Sigmoid colon (tissue), 7 donors: Measurements from ENCODE around the gene SF3A1. TPM values are rescaled to one million over a fixed set of nuclear protein-coding genes. Genes with fewer than 3 reads are reported as not detected.

Experiments used
- DNase-seq: peaks from one replicate; pipeline ENCODE4 v3.0.0-alpha.2; 2019
- H3K27ac ChIP-seq, 4 donors: fragments of 200-600 bp; sonication (generic); one replicate each; pipeline ENCODE4 v1.5.1; 2016 to 2019; ENCODE audit warnings: mild to moderate bottlenecking in 1 of 4
- H3K27me3 ChIP-seq, 3 donors: fragments of 200-600 bp; sonication (generic); one replicate each; pipeline ENCODE4 v1.5.1; 2019; ENCODE audit warnings: mild to moderate bottlenecking in 1 of 3
- H3K36me3 ChIP-seq, 4 donors: fragments of 200-600 bp; sonication (generic); one replicate each; pipeline ENCODE4 v1.5.1; 2016 to 2019
- H3K4me1 ChIP-seq, 4 donors: fragments of 200-600 bp; sonication (generic); one replicate each; pipeline ENCODE4 v1.5.1; 2017 to 2019
- H3K4me3 ChIP-seq, 4 donors: fragments of 200-600 bp; sonication (generic); one replicate each; pipeline ENCODE4 v1.5.1; 2017 to 2019; ENCODE audit warnings: mild to moderate bottlenecking in 2 of 4, moderate library complexity in 1 of 4
- H3K9me3 ChIP-seq, 4 donors: fragments of 200-600 bp in 3 of 4; sonication (generic) in 3 of 4; one replicate each; pipeline versions ENCODE4 v1.5.1 to v1.6.1; 2013 to 2019
- EP300 ChIP-seq, 4 donors: sonication (generic); formaldehyde crosslinking; IDR thresholded peaks; one replicate each; pipeline ENCODE4 v1.6.1; 2017; ENCODE audit warnings: antibody characterized with exemption in 4 of 4
- POLR2A ChIP-seq, 2 donors: fragments of 450-650 bp; IDR thresholded peaks; one replicate each; pipeline ENCODE4 v1.6.1; 2016; ENCODE audit warnings: antibody characterized with exemption in 2 of 2, mild to moderate bottlenecking in 2 of 2, moderate library complexity in 2 of 2
- POLR2AphosphoS5 ChIP-seq, 4 donors: sonication (generic); formaldehyde crosslinking; IDR thresholded peaks; one replicate each; pipeline ENCODE4 v1.6.1; 2017; ENCODE audit warnings: antibody characterized with exemption in 4 of 4
- WGBS, 2 donors: extraction: QIAGEN DNeasy Blood & Tissue Kit; methylation state at CpG; one replicate each; pipeline ENCODE4 v1.1.7; 2013; 5-methylcytosine and 5-hydroxymethylcytosine counted together
- intact Hi-C: fragments of 100-400 bp; cut with DNase I; formaldehyde crosslinking; loops from one replicate; pipeline ENCODE4 v1.15.1; 2023
- polyA plus RNA-seq, 3 donors: library from polyadenylated mRNA; stranded (reverse); fragments of 200-250 nt; gene quantifications; one replicate each; pipeline ENCODE4 v1.2.3, GENCODE V29; 2013
- total RNA-seq, 4 donors: library from RNA; depleted of rRNA; stranded (reverse); fragments of >200 nt; gene quantifications; one replicate each; pipeline ENCODE4 v1.1.0, GENCODE V29; 2016
- TF ChIP-seq, protein P1 (sequence below), 4 experiments: fragments of 450-650 bp in 3 of 4; fragments of 200-600 bp in 1 of 4; IDR thresholded peaks; one replicate each; pipeline ENCODE4 v1.5.1; 2016 to 2019; ENCODE audit warnings: antibody characterized with exemption in 4 of 4, mild to moderate bottlenecking in 3 of 4, moderate library complexity in 2 of 4
- donor health status: healthy with polysubstance abuse.
- donor health status: Bipolar disorder and iron deficiency.
- donor health status: healthy.

The SF3A1 gene
- total and polyA plus RNA-seq, 7 donors = 17.4 to 61.5 (median 25.7) TPM

DNA sequence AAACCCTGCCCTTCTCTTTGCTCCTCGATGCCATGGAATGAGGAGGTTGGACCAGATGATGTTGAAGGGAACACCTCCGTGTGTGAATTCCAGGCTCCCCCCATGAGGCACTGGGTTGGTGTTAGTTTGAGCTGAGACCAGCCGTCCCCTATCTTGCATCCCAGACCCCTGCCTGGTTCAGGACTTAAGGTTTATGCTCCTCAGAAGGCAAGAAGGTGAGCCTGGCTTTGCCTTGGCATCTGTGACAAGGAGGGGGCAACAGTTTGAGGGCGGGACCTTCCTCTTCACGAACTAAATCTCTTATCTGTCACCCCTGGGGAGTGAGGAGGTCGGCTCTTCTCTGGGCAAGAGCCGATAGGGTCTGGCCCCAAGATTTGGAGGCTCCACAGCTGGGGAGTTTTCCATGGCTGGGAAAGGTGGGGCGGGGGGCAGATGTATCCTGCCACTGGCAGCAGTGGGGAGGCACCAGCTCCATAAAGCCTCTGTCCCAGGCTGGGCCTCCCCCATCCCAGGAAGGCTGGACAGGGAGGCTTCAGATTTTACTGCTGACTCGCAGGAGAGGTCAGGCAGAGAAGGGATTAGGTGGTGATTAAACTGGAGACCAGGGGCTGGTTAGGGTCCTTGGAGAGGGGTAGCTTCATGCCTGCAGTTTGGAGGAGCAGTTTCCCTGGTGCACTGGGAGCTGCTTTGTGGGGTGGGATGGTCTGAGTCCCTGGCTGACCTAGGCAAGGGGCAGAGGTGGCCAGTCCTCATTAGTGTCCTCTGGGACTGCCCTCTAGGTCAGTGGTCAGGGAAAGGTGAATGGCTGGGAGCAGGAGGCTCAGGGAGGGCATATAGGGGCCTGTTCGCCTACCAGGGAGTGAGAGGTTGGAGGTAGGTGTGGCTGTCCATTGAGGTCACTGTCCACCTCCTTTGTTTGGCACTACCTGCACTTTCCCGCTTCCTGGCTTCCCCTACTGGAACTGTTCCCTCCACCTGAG lies 41.3 kb upstream of the SF3A1 start:
- Histone ChIP-seq H3K27ac (peak overlapping the region; percentile 31 to 77 (median 68)), H3K9me3 (no peaks in the 10 kb centered on the region), H3K27me3 (no peaks in the 10 kb centered on the region), H3K36me3 (no peaks in the 10 kb centered on the region), H3K4me1 (peaks cover 0 to 32% (median 23%) of the 10 kb centered on the region in 4 donors), H3K4me3 (peak overlapping the region; percentile 57 to 77 (median 66))
- TF ChIP-seq POLR2AphosphoS5 (IDR thresholded peaks at IDR 0.05) = peak in 1 of 4 donors; percentile 5
- TF ChIP-seq, protein P1, sequence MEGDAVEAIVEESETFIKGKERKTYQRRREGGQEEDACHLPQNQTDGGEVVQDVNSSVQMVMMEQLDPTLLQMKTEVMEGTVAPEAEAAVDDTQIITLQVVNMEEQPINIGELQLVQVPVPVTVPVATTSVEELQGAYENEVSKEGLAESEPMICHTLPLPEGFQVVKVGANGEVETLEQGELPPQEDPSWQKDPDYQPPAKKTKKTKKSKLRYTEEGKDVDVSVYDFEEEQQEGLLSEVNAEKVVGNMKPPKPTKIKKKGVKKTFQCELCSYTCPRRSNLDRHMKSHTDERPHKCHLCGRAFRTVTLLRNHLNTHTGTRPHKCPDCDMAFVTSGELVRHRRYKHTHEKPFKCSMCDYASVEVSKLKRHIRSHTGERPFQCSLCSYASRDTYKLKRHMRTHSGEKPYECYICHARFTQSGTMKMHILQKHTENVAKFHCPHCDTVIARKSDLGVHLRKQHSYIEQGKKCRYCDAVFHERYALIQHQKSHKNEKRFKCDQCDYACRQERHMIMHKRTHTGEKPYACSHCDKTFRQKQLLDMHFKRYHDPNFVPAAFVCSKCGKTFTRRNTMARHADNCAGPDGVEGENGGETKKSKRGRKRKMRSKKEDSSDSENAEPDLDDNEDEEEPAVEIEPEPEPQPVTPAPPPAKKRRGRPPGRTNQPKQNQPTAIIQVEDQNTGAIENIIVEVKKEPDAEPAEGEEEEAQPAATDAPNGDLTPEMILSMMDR (IDR thresholded peaks at IDR 0.05) = no peak
- no peak for DNase-seq
- intact Hi-C loops = loop anchor here (2.0 kb wide), 1 partner anchor 27 kb away; the partner anchor contains the start of gene MTFP1
- WGBS, 2 donors = 24 to 33% methylated on average over 11 of the region's 11 CpGs

DNA sequence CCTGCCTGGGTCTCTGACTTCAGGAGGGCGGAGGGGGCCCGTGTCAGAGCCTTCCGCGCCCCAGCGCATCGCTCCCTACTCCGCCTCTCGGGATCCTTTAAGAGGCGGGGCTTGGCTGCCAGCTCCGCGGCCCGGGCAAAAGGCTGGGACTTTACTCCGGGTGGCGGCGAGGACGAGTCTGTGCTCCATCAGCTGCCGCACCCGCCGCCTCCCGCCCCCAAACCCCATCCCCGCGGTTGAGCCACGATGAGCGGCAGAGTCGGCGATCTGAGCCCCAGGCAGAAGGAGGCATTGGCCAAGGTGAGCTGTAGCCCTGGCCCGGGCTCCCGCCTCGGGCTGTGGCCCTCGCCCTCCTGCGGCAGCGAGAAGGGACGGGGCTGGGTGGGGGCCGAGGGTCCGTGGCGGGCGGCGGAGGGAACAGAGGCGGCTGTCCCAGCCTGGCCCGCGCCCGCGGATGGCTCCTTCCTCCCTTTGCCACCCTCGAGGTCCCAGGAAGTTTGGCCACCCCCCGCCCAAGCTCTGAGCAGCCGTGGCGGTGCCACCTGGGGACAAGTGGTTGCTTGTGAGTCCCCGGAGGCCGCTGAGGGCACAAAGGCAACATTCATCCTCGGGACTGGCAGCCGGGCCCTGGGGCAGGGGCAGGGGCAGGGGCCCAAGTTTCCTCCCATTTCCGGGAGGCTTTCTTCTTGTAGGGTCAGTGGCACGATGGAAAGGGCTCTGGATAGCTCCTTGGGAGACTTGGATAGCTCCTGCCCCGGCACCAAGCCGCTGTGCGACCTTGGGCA lies 40.4 kb upstream of the SF3A1 start, which contains the start of gene SEC14L2:
Gene SEC14L2, plus strand, starts transcription at position 148 of the 785 bp plus-strand sequence. Its CDS starts 99 bp downstream, at position 247.
- Histone ChIP-seq H3K36me3 (no peaks in the 10 kb centered on the region), H3K27ac (peak within 1 kb of the TSS; percentile 60 to 77 (median 72)), H3K4me3 (peak within 1 kb of the TSS; percentile 57 to 77 (median 66)), H3K27me3 (no peaks in the 10 kb centered on the region), H3K4me1 (peaks cover 0 to 32% (median 23%) of the 10 kb centered on the region in 4 donors), H3K9me3 (no peaks in the 10 kb centered on the region)
- WGBS, 2 donors = 1% methylated on average over 56 of the region's 56 CpGs
- TF ChIP-seq EP300 (IDR thresholded peaks at IDR 0.05) (no peak), POLR2AphosphoS5 (IDR thresholded peaks at IDR 0.05) (peak; percentile 25 to 74 (median 52)), POLR2A (IDR thresholded peaks at IDR 0.05) (peak in 1 of 2 donors; percentile 5)
- TF ChIP-seq, protein P1 (IDR thresholded peaks at IDR 0.05) = no peak
- intact Hi-C loops = loop anchor here (2.0 kb wide), 1 partner anchor 28 kb away; the partner anchor contains the start of gene MTFP1
- DNase-seq = peak; percentile 88

- no peaks in the 10 kb centered on the region for H3K27me3 ChIP-seq
- H3K4me3 ChIP-seq = no peak overlapping the region
- H3K36me3 ChIP-seq = no peaks in the 10 kb centered on the region
- no peak for DNase-seq
- H3K27ac ChIP-seq = no peak overlapping the region
- 87 to 89% methylated on average over 3 of the region's 3 CpGs for WGBS, 2 donors
- intact Hi-C loops = no loop called here
- no peaks in the 10 kb centered on the region for H3K9me3 ChIP-seq
- TF ChIP-seq POLR2AphosphoS5 (IDR thresholded peaks at IDR 0.05) = no peak
- TF ChIP-seq, protein P1 (IDR thresholded peaks at IDR 0.05) = no peak
- TF ChIP-seq POLR2A (IDR thresholded peaks at IDR 0.05) = no peak
- no peak for TF ChIP-seq EP300 (IDR thresholded peaks at IDR 0.05)
- H3K4me1 ChIP-seq = peaks cover 0 to 26% (median 23%) of the 10 kb centered on the region in 4 donors
Observed at GRCh38 chr22:30393885-30394284, 37.2 kb upstream of the SF3A1 start.

- H3K4me3 ChIP-seq = no peak overlapping the region
- no peak for TF ChIP-seq EP300 (IDR thresholded peaks at IDR 0.05)
- TF ChIP-seq, protein P1 (IDR thresholded peaks at IDR 0.05) = no peak
- TF ChIP-seq POLR2AphosphoS5 (IDR thresholded peaks at IDR 0.05) = no peak
- TF ChIP-seq POLR2A (IDR thresholded peaks at IDR 0.05) = no peak
- WGBS, 2 donors = 85 to 86% methylated on average over 7 of the region's 7 CpGs
- no peaks in the 10 kb centered on the region for H3K36me3 ChIP-seq
- H3K9me3 ChIP-seq = no peaks in the 10 kb centered on the region
- peaks cover 0 to 23% (median 21%) of the 10 kb centered on the region in 4 donors for H3K4me1 ChIP-seq
- DNase-seq = no peak
- H3K27ac ChIP-seq = no peak overlapping the region
- intact Hi-C loops = no loop called here
- H3K27me3 ChIP-seq = no peaks in the 10 kb centered on the region
Observed at GRCh38 chr22:30393322-30393680, 36.6 kb upstream of the SF3A1 start.
